Hepatocyte (in vitro differentiated cells): ENCODE data around the gene SLC12A8. TPM values are rescaled to one million over a fixed set of nuclear protein-coding genes. Genes with fewer than 3 reads are reported as not detected.
A peak's percentile ranks its signal among the peaks of the same experiment; 100 is the strongest.

ENCODE experiments used
- DNase-seq: peaks from one replicate; pipeline ENCODE4 v3.0.0-alpha.2; 2016; ENCODE audit warnings: low spot score
- H2AFZ ChIP-seq: fragments of 200-600 bp; sonication (generic); 2 replicates; pipeline ENCODE4 v1.6.0; 2016; ENCODE audit warnings: antibody characterized with exemption, mild to moderate bottlenecking
- H3K27ac ChIP-seq: fragments of 200-600 bp; sonication (generic); 2 replicates; pipeline ENCODE4 v1.5.1; 2016; ENCODE audit warnings: mild to moderate bottlenecking
- H3K27me3 ChIP-seq: fragments of 200-600 bp; sonication (generic); 2 replicates; pipeline ENCODE4 v1.6.1; 2016
- H3K36me3 ChIP-seq: fragments of 200-600 bp; sonication (generic); replicated peaks from 2 replicates; pipeline ENCODE4 v1.5.1; 2016; ENCODE audit warnings: low read depth; ENCODE audit not compliant: insufficient read depth
- H3K4me1 ChIP-seq: fragments of 200-600 bp; sonication (generic); 2 replicates; pipeline ENCODE4 v1.5.1; 2016; ENCODE audit warnings: mild to moderate bottlenecking, moderate library complexity; ENCODE audit not compliant: insufficient read depth
- H3K4me2 ChIP-seq: fragments of 200-600 bp; sonication (generic); 2 replicates; pipeline ENCODE4 v1.6.0; 2016
- H3K4me3 ChIP-seq: fragments of 200-600 bp; sonication (generic); 2 replicates; pipeline ENCODE4 v1.5.1; 2016; ENCODE audit warnings: mild to moderate bottlenecking
- H3K79me2 ChIP-seq: fragments of 200-600 bp; sonication (generic); 2 replicates; pipeline ENCODE4 v1.6.0; 2017; ENCODE audit warnings: mild to moderate bottlenecking
- H3K9me2 ChIP-seq: fragments of 200-600 bp; sonication (generic); replicated peaks from 2 replicates; pipeline ENCODE4 v1.6.0; 2017; ENCODE audit warnings: mild to moderate bottlenecking; ENCODE audit not compliant: insufficient read depth
- H3K9me3 ChIP-seq: fragments of 200-600 bp; sonication (generic); 2 replicates; pipeline ENCODE4 v1.5.1; 2016; ENCODE audit warnings: low read depth, mild to moderate bottlenecking
- H4K20me1 ChIP-seq: fragments of 200-600 bp; sonication (generic); 2 replicates; pipeline ENCODE4 v1.6.0; 2016; ENCODE audit warnings: mild to moderate bottlenecking; ENCODE audit not compliant: insufficient read depth, poor library complexity, severe bottlenecking
- CTCF ChIP-seq: fragments of 200-600 bp; sonication (generic); IDR thresholded peaks from 2 replicates; pipeline ENCODE4 v1.5.1; 2016; ENCODE audit warnings: antibody characterized with exemption, mild to moderate bottlenecking; ENCODE audit not compliant: poor library complexity
- EZH2 ChIP-seq: fragments of 200-600 bp; sonication (generic); IDR thresholded peaks from 2 replicates; pipeline ENCODE4 v1.6.1; 2016; ENCODE audit warnings: antibody characterized with exemption, mild to moderate bottlenecking, borderline replicate concordance
- EZH2phosphoT487 ChIP-seq: fragments of 200-600 bp; sonication (generic); IDR thresholded peaks from one replicate; pipeline ENCODE4 v1.6.1; 2018; ENCODE audit warnings: antibody characterized with exemption, mild to moderate bottlenecking, low read depth, moderate library complexity; ENCODE audit not compliant: unreplicated experiment, severe bottlenecking
- WGBS: methylation state at CpG from one replicate; pipeline ENCODE4 v1.1.6; 2016; ENCODE audit warnings: low lambda C conversion rate; ENCODE audit errors: missing lambda C conversion rate; 5-methylcytosine and 5-hydroxymethylcytosine counted together
- polyA plus RNA-seq: library from polyadenylated mRNA; unstranded; fragments of >200 nt; fragmentation: Nextera tagmentation; extraction: Ambion mirVana; gene quantifications from 2 replicates; pipeline ENCODE4 v1.2.1, GENCODE V29; 2016
- total RNA-seq: library from RNA; depleted of rRNA; stranded (reverse); fragments of >200 nt; gene quantifications from 2 replicates; pipeline ENCODE4 v1.2.3, GENCODE V29; 2014

Gene SLC12A8
- total and polyA plus RNA-seq, 2 experiments from 2014 or later = 18.9 to 20.0 TPM

DNA sequence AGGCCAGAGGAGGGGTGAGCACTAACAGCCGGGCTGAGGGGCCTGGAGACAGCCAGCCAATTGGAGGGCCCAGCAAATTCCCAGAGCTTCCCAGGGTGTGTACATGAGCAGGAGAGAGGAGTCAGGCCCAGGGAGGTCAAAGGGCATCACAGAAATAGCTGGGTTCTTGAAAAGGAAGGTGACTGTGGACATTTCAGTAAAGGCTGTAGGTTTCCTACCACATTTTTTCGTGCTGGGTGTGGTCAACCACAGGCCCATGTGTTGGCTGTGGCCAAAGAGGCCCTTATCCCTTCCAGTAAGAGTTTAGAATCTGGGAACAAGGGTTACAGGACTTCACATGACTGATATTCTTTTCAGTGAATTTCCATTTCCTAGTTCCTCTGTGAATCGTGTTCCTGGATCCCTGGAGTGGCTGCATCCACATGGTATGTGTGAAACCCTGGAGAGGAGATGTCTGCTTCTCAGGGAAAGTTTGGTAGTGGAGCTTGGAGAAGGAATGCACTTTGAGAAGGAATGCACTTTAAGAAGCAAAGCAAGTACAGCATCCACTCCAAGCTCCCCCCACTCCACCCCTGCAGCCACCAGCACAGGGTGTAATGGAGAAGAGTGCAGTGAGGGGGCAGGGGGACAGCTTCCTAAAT is 83.6 kb downstream of the SLC12A8 start:
- Histone ChIP-seq H3K4me2 (peak overlapping the region; percentile 22), H3K9me2 (no peaks in the 10 kb centered on the region), H3K4me3 (no peak overlapping the region), H3K36me3 (no peaks in the 10 kb centered on the region), H4K20me1 (no peaks in the 10 kb centered on the region), H3K79me2 (no peaks in the 10 kb centered on the region), H2AFZ (no peak overlapping the region), H3K27ac (peak overlapping the region; percentile 91), H3K4me1 (peaks cover 20% of the 10 kb centered on the region), H3K27me3 (no peaks in the 10 kb centered on the region), H3K9me3 (no peaks in the 10 kb centered on the region)
- no peak for TF ChIP-seq EZH2
- TF ChIP-seq CTCF = no peak
- TF ChIP-seq EZH2phosphoT487 = no peak
- WGBS = 60% methylated on average over 3 of the region's 3 CpGs
- peak; percentile 55 for DNase-seq

DNA sequence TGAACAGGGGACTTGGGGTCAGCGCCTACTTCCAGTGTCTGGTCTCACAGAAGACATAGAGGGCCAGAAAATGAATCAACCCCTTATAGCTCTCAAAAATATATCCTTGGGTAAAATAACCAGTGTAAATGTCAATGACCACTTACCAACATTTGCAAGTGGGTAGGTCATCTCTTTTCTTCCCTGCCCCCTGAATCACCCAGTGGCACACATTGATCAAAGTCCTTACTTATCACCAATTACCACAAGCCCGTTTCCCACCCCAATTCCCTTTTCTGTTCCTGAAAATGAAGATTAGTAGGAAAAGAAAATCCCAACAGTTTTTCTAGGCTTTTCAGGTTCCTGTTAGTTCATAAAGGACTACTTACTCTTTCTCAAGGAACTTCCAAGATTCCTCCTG is 86.2 kb downstream of the SLC12A8 start:
- Histone ChIP-seq H3K79me2 (no peaks in the 10 kb centered on the region), H3K36me3 (no peaks in the 10 kb centered on the region), H2AFZ (no peak overlapping the region), H3K27ac (peak overlapping the region; percentile 73), H3K4me3 (no peak overlapping the region), H4K20me1 (no peaks in the 10 kb centered on the region), H3K9me3 (no peaks in the 10 kb centered on the region), H3K4me2 (no peak overlapping the region), H3K4me1 (peaks cover 20% of the 10 kb centered on the region), H3K9me2 (no peaks in the 10 kb centered on the region), H3K27me3 (no peaks in the 10 kb centered on the region)
- no peak for DNase-seq
- TF ChIP-seq EZH2 = no peak
- no peak for TF ChIP-seq EZH2phosphoT487
- no peak for TF ChIP-seq CTCF
- 74% methylated on average over 2 of the region's 2 CpGs for WGBS

GRCh38 chr3:125125821-125126245 is 86.7 kb downstream of the SLC12A8 start:
- peak overlapping the region; percentile 73 for H3K27ac ChIP-seq
- H3K4me3 ChIP-seq = no peak overlapping the region
- H3K9me2 ChIP-seq = no peaks in the 10 kb centered on the region
- no peaks in the 10 kb centered on the region for H3K9me3 ChIP-seq
- H2AFZ ChIP-seq = no peak overlapping the region
- no peak for TF ChIP-seq EZH2phosphoT487
- TF ChIP-seq CTCF = no peak
- no peak for TF ChIP-seq EZH2
- H3K4me2 ChIP-seq = no peak overlapping the region
- WGBS = 55% methylated on average over 6 of the region's 6 CpGs
- no peaks in the 10 kb centered on the region for H3K79me2 ChIP-seq
- no peaks in the 10 kb centered on the region for H3K36me3 ChIP-seq
- no peaks in the 10 kb centered on the region for H3K27me3 ChIP-seq
- H4K20me1 ChIP-seq = no peaks in the 10 kb centered on the region
- DNase-seq = peak; percentile 57
- H3K4me1 ChIP-seq = peaks cover 19% of the 10 kb centered on the region
